Measurements from ENCODE around the gene ADARB2.
"Not testable (repeated sequence)": the region's sequence is repeated elsewhere in the genome, so short reads cannot be mapped to it uniquely, and the experiment has no call there.

The ADARB2 gene

GRCh38 chr10:1451362-1451888, 285.9 kb downstream of the ADARB2 start:
- no peak for DNase-seq

GRCh38 chr10:1449572-1450205, 287.6 kb downstream of the ADARB2 start:
- no peak for DNase-seq

GRCh38 chr10:1449021-1449420, 288.3 kb downstream of the ADARB2 start:
- no peak for DNase-seq

- DNase-seq: no peak
Measured at GRCh38 chr10:1448252-1448930, 288.9 kb downstream of the ADARB2 start.

- no peak for DNase-seq
Measured at GRCh38 chr10:1444826-1445225, 292.5 kb downstream of the ADARB2 start.

GRCh38 chr10:1440897-1441296, 296.4 kb downstream of the ADARB2 start:
- no peak for DNase-seq

- no peak for DNase-seq
Measured at GRCh38 chr10:1434912-1435692, 302.2 kb downstream of the ADARB2 start.

GRCh38 chr10:1434202-1434601, 303.1 kb downstream of the ADARB2 start:
- DNase-seq: no peak

GRCh38 chr10:1432161-1432560, 305.2 kb downstream of the ADARB2 start:
- no peak for DNase-seq

- DNase-seq: no peak
Measured at GRCh38 chr10:1431229-1431628, 306.1 kb downstream of the ADARB2 start.

- not testable (repeated sequence) for DNase-seq
Measured at GRCh38 chr10:1427521-1428186, 309.7 kb downstream of the ADARB2 start.

- no peak for DNase-seq
Measured at GRCh38 chr10:1426786-1427185, 310.5 kb downstream of the ADARB2 start.

GRCh38 chr10:1425879-1426278, 311.4 kb downstream of the ADARB2 start:
- DNase-seq: peak; percentile 41

GRCh38 chr10:1424648-1425047, 312.7 kb downstream of the ADARB2 start:
- DNase-seq: no peak

- no peak for DNase-seq
Measured at GRCh38 chr10:1423676-1424253, 313.6 kb downstream of the ADARB2 start.

GRCh38 chr10:1422275-1422674, 315.1 kb downstream of the ADARB2 start:
- no peak for DNase-seq

GRCh38 chr10:1420661-1421362, 316.5 kb downstream of the ADARB2 start:
- DNase-seq: peak; percentile 80

GRCh38 chr10:1419796-1420610, 317.3 kb downstream of the ADARB2 start:
- DNase-seq: no peak

GRCh38 chr10:1418031-1418550, 319.2 kb downstream of the ADARB2 start:
- DNase-seq: no peak

GRCh38 chr10:1417574-1417973, 319.8 kb downstream of the ADARB2 start:
- DNase-seq: no peak
